H9 (cell line): Measurements from ENCODE around the gene MFN2. TPM values are rescaled to one million over a fixed set of nuclear protein-coding genes. Genes with fewer than 3 reads are reported as not detected.

ENCODE experiments used
- DNase-seq: peaks from one replicate; pipeline ENCODE4 v3.0.0-alpha.2; 2017
- H2AFZ ChIP-seq: one replicate; pipeline ENCODE4 v1.6.1; 2013; ENCODE audit warnings: mild to moderate bottlenecking, low read length, control low read depth, moderate library complexity
- H2AK5ac ChIP-seq: 2 replicates; pipeline ENCODE4 v1.6.1; 2013; ENCODE audit warnings: low read length, control low read depth, mixed read lengths; ENCODE audit not compliant: insufficient read length
- H2BK120ac ChIP-seq: one replicate; pipeline ENCODE4 v1.6.1; 2013; ENCODE audit warnings: low read depth, mild to moderate bottlenecking, low read length, control low read depth, inconsistent platforms; ENCODE audit not compliant: poor library complexity, severe bottlenecking
- H2BK12ac ChIP-seq: 2 replicates; pipeline ENCODE4 v1.6.1; 2013; ENCODE audit warnings: low read length, control low read depth, mixed read lengths, low read depth; ENCODE audit not compliant: insufficient read length
- H2BK15ac ChIP-seq: 2 replicates; pipeline ENCODE4 v1.6.1; 2013; ENCODE audit warnings: low read depth, low read length, control low read depth
- H2BK20ac ChIP-seq: one replicate; pipeline ENCODE4 v1.6.1; 2013; ENCODE audit warnings: low read depth, mild to moderate bottlenecking, low read length, control low read depth, inconsistent platforms; ENCODE audit not compliant: poor library complexity, severe bottlenecking
- H2BK5ac ChIP-seq: 2 replicates; pipeline ENCODE4 v1.6.1; 2013; ENCODE audit warnings: low read length, control low read depth, mixed read lengths; ENCODE audit not compliant: insufficient read length
- H3K14ac ChIP-seq: 2 replicates; pipeline ENCODE4 v1.6.1; 2013; ENCODE audit warnings: low read length, control low read depth; ENCODE audit not compliant: insufficient read depth
- H3K18ac ChIP-seq: 2 replicates; pipeline ENCODE4 v1.6.1; 2013; ENCODE audit warnings: low read depth, mild to moderate bottlenecking, mixed read lengths, low read length, control low read depth; ENCODE audit not compliant: insufficient read length
- H3K23ac ChIP-seq: 2 replicates; pipeline ENCODE4 v1.6.1; 2013; ENCODE audit warnings: low read length, control low read depth, mixed read lengths, low read depth; ENCODE audit not compliant: insufficient read length
- H3K23me2 ChIP-seq: 2 replicates; pipeline ENCODE4 v1.6.1; 2013; ENCODE audit warnings: low read depth, mild to moderate bottlenecking, mixed read lengths, low read length, control low read depth; ENCODE audit not compliant: insufficient read length, poor library complexity, severe bottlenecking
- H3K27ac ChIP-seq: 2 replicates; pipeline ENCODE4 v1.5.1; 2013; ENCODE audit warnings: low read length, control low read depth, mixed read lengths, low read depth; ENCODE audit not compliant: insufficient read length
- H3K27me3 ChIP-seq: 2 replicates; pipeline ENCODE4 v1.6.1; 2013; ENCODE audit warnings: low read length, control low read depth, inconsistent platforms; ENCODE audit not compliant: insufficient read depth
- H3K4ac ChIP-seq: 2 replicates; pipeline ENCODE4 v1.6.1; 2013; ENCODE audit warnings: low read depth, mild to moderate bottlenecking, control low read depth, inconsistent platforms, low read length, moderate library complexity
- H3K4me1 ChIP-seq: 2 replicates; pipeline ENCODE4 v1.6.1; 2013; ENCODE audit warnings: low read length, control low read depth, inconsistent platforms; ENCODE audit not compliant: insufficient read depth
- H3K4me2 ChIP-seq: 2 replicates; pipeline ENCODE4 v1.6.1; 2013; ENCODE audit warnings: low read length, control low read depth, mixed read lengths; ENCODE audit not compliant: insufficient read length, insufficient read depth
- H3K56ac ChIP-seq: 2 replicates; pipeline ENCODE4 v1.6.1; 2013; ENCODE audit warnings: low read depth, mild to moderate bottlenecking, mixed read lengths, low read length, control low read depth; ENCODE audit not compliant: insufficient read length
- H3K79me1 ChIP-seq: 2 replicates; pipeline ENCODE4 v1.6.1; 2013; ENCODE audit warnings: low read depth, mild to moderate bottlenecking, moderate library complexity, low read length, control low read depth, inconsistent platforms; ENCODE audit not compliant: insufficient read depth, poor library complexity, severe bottlenecking
- H3K79me2 ChIP-seq: 2 replicates; pipeline ENCODE4 v1.6.1; 2013; ENCODE audit warnings: low read length, control low read depth, inconsistent platforms; ENCODE audit not compliant: insufficient read depth
- H3K9ac ChIP-seq: 2 replicates; pipeline ENCODE4 v1.6.1; 2013; ENCODE audit warnings: low read length, control low read depth, mixed read lengths; ENCODE audit not compliant: insufficient read length; ENCODE audit errors: extremely low read depth
- H3K9me3 ChIP-seq: one replicate; pipeline ENCODE4 v1.6.1; 2013; ENCODE audit warnings: low read depth, low read length, inconsistent platforms; ENCODE audit not compliant: control insufficient read depth
- H3T11ph ChIP-seq: one replicate; pipeline ENCODE4 v1.6.1; 2013; ENCODE audit warnings: mild to moderate bottlenecking, low read length, control low read depth, inconsistent platforms
- H4K20me1 ChIP-seq: one replicate; pipeline ENCODE4 v1.6.1; 2013; ENCODE audit not compliant: control insufficient read depth, insufficient read length, insufficient read depth
- H4K5ac ChIP-seq: 2 replicates; pipeline ENCODE4 v1.6.1; 2013; ENCODE audit warnings: low read depth, mild to moderate bottlenecking, mixed read lengths, low read length, control low read depth; ENCODE audit not compliant: insufficient read length
- H4K8ac ChIP-seq: replicated peaks from 2 replicates; pipeline ENCODE4 v1.6.1; 2013; ENCODE audit warnings: low read length, control low read depth, mixed read lengths, low read depth; ENCODE audit not compliant: insufficient read length
- H4K91ac ChIP-seq: 2 replicates; pipeline ENCODE4 v1.6.1; 2013; ENCODE audit warnings: low read depth, mild to moderate bottlenecking, moderate library complexity, mixed read lengths, low read length, control low read depth; ENCODE audit not compliant: insufficient read length
- H3K27ac Mint-ChIP-seq, 3 experiments: 2 replicates in 2 of 3; 3 replicates in 1 of 3; pipeline ENCODE4 v1.8.0; 2020 to 2021; ENCODE audit warnings: mixed read lengths in 3 of 3, mild to moderate bottlenecking in 1 of 3, moderate library complexity in 1 of 3
- H3K27me3 Mint-ChIP-seq: 2 replicates; pipeline ENCODE4 v1.8.0; 2021; ENCODE audit warnings: low read depth, mild to moderate bottlenecking, moderate library complexity, mixed read lengths
- H3K36me3 Mint-ChIP-seq, 3 experiments: 2 replicates in 2 of 3; 3 replicates in 1 of 3; pipeline ENCODE4 v1.8.0; 2020 to 2021; ENCODE audit warnings: low read depth in 3 of 3, mixed read lengths in 3 of 3; ENCODE audit not compliant: insufficient read depth in 1 of 3
- H3K4me1 Mint-ChIP-seq, 2 experiments: 2 replicates each; pipeline ENCODE4 v1.8.0; 2020; ENCODE audit warnings: mixed read lengths in 2 of 2
- H3K4me3 Mint-ChIP-seq, 2 experiments: 2 replicates in 1 of 2; 3 replicates in 1 of 2; pipeline ENCODE4 v1.8.0; 2020 to 2021; ENCODE audit warnings: mild to moderate bottlenecking in 2 of 2, mixed read lengths in 2 of 2, moderate library complexity in 1 of 2
- H3K9me3 Mint-ChIP-seq, 2 experiments: 2 replicates in 1 of 2; 3 replicates in 1 of 2; pipeline ENCODE4 v1.8.0; 2020; ENCODE audit warnings: mild to moderate bottlenecking in 2 of 2, mixed read lengths in 2 of 2, moderate library complexity in 1 of 2
- CTCF ChIP-seq: fragments of 200-600 bp; sonication (generic); conservative IDR thresholded peaks from 3 replicates; pipeline ENCODE4 v1.8.0; 2021; ENCODE audit warnings: antibody characterized with exemption, mild to moderate bottlenecking
- WGBS: extraction: QIAGEN DNeasy Blood & Tissue Kit; methylation state at CpG from one replicate; pipeline ENCODE4 v1.1.7; 2013; ENCODE audit warnings: missing lambda C conversion rate, low lambda C conversion rate, mixed read lengths; ENCODE audit not compliant: insufficient read length; ENCODE audit errors: extremely low coverage; 5-methylcytosine and 5-hydroxymethylcytosine counted together
- total RNA-seq: library from RNA; stranded (reverse); gene quantifications from 2 replicates; pipeline ENCODE4 v1.2.1, GENCODE V29; 2021

MFN2 gene
- total RNA-seq, 1 experiment from 2014 or later, result 61.4 TPM

GRCh38 chr1:12005488-12006166 lies 25.4 kb downstream of the MFN2 start:
- no peak overlapping the region for H4K5ac ChIP-seq
- no peaks in the 10 kb centered on the region for H3K4me1 ChIP-seq
- H2AK5ac ChIP-seq, result no peak overlapping the region
- no peaks in the 10 kb centered on the region for H3K27me3 ChIP-seq
- H2AFZ ChIP-seq, result no peak overlapping the region
- no peak overlapping the region for H3K14ac ChIP-seq
- H3K56ac ChIP-seq, result no peak overlapping the region
- H2BK20ac ChIP-seq, result no peak overlapping the region
- no peaks in the 10 kb centered on the region for H3K4me1 Mint-ChIP-seq
- H4K20me1 ChIP-seq, result no peaks in the 10 kb centered on the region
- no peak overlapping the region for H2BK120ac ChIP-seq
- no peak overlapping the region for H3K9ac ChIP-seq
- H3K9me3 Mint-ChIP-seq, result peaks cover 6 to 13% of the 10 kb centered on the region in 2 experiments; a peak in 3 of 5 replicates
- no peak overlapping the region for H3T11ph ChIP-seq
- H2BK15ac ChIP-seq, result no peak overlapping the region
- no peaks in the 10 kb centered on the region for H3K9me3 ChIP-seq
- H3K23ac ChIP-seq, result no peak overlapping the region
- H4K8ac ChIP-seq, result no peak overlapping the region
- WGBS, result no CpG with 5 or more reads among the region's 9 CpGs
- no peak overlapping the region for H3K4me3 Mint-ChIP-seq
- H2BK5ac ChIP-seq, result no peak overlapping the region
- H3K27ac ChIP-seq, result no peak overlapping the region
- H3K79me1 ChIP-seq, result no peaks in the 10 kb centered on the region
- H3K4me2 ChIP-seq, result no peak overlapping the region
- H2BK12ac ChIP-seq, result no peak overlapping the region
- DNase-seq, result no peak
- H3K4ac ChIP-seq, result no peak overlapping the region
- no peak overlapping the region for H4K91ac ChIP-seq
- no peaks in the 10 kb centered on the region for H3K27me3 Mint-ChIP-seq
- H3K23me2 ChIP-seq, result no peaks in the 10 kb centered on the region
- H3K36me3 Mint-ChIP-seq, result peaks cover 77 to 97% (median 91%) of the 10 kb centered on the region in 3 experiments
- H3K18ac ChIP-seq, result no peak overlapping the region
- no peaks in the 10 kb centered on the region for H3K79me2 ChIP-seq
- TF ChIP-seq CTCF, result no peak
- no peak overlapping the region for H3K27ac Mint-ChIP-seq
